Hair follicular keratinocyte (primary cell): ENCODE data around the gene THSD4. TPM values are rescaled to one million over a fixed set of nuclear protein-coding genes. Genes with fewer than 3 reads are reported as not detected.

Experiments used
- total RNA-seq: library from RNA; depleted of rRNA; stranded (reverse); fragments of >200 nt; gene quantifications from 2 replicates; pipeline ENCODE4 v1.2.3, GENCODE V29; 2015

The THSD4 gene
- 38.0 and 81.8 TPM in 2 replicates for total RNA-seq

DNA sequence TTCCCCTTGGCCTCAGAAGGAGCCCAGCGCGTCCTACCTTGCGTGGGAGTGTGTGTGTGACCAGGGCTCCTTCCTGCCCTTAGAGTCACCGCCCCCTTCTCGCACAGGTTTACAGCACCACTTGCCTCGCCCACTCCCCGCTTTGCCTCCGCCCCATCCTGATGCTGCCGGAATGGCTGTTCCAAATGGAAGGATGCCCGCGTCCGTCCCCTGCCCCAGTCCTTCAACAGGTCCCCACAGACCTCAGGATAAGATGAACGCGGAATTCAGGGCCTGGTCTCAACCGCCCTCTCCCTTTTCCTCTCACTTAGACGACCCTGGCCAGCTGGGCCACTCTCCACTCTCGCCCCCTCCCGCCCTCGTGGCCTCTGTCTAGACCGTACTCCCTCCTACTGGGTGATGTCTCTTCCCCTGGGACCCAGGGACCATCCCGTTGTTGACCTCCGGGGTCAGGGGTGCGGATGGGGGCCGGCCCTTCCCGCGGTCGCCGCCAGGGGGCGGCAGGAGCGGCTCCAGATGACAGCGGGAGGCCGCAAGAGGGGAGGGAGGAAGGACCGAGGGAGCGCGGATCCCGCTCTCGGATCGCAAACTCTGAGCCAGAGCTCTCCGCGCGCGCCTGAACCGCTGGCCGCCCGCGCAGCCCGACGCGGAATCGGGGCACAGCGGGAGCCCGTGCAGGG is at the start of gene THSD4:
TSS of gene THSD4 (plus strand) at position 585 of the 680 bp plus-strand sequence.

DNA sequence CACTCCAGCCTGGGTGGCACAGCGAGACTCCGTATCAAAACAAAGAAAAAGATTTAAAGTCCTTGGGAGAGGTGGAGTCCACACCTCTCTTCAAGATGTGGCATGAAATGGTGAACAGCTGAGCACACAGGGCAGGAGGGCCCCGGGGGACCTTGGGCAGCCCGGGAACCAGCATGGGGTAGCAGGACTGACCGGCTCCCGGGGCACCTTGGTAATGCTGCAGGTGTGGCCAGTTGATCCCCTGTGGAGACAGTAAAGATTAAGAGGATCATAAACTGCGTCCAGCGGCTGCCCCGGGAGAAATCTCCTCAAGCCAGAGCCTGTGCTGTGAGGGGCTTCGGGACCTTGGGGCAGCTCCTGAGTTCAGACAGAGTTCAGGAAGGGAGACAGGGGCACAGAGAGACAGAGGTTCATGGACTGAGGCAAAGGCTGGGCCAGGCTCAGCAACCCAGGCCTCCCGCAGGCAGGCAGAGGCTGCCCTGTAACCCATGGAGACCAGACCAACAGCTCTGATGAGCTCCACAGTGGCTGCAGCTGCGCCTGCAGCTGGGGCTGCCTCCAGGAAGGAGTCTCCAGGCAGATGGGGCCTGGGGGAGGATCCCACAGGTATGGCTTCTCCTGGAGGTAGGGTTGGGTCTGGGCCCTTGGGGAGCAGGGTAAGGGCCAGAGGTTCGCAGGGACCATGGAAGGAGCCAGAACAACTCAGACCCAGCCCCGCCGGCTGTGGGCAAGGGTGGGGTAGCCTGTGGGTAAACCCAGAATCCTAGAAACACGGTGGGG is 695.2 kb downstream of the THSD4 start, which contains the start of gene NR2E3:
TSS of gene NR2E3 (plus strand) at position 299 of the 780 bp plus-strand sequence. CDS start at position 489, 190 bp downstream.

Other genes starting within 250 kb of the THSD4 start
- 4.2 and 7.2 TPM in 2 replicates for gene THAP10, start 223.0 kb upstream of the THSD4 start, total RNA-seq
- 6.7 and 13.7 TPM in 2 replicates for gene LRRC49, start 222.6 kb upstream of the THSD4 start, total RNA-seq